Esophagus (tissue), 2 donors: Measurements from ENCODE around the gene CEP89. TPM values are rescaled to one million over a fixed set of nuclear protein-coding genes. Genes with fewer than 3 reads are reported as not detected.

Source experiments
- H3K27ac ChIP-seq, 2 donors: one replicate each; pipeline ENCODE4 v1.5.1; 2013; ENCODE audit warnings: low read depth in 2 of 2, mild to moderate bottlenecking in 2 of 2, inconsistent platforms in 1 of 2, low read length in 1 of 2, moderate library complexity in 1 of 2
- H3K27me3 ChIP-seq, 2 donors: one replicate each; pipeline ENCODE4 v1.6.1; 2013; ENCODE audit warnings: low read length in 2 of 2, control low read depth in 1 of 2, mild to moderate bottlenecking in 1 of 2; ENCODE audit not compliant: insufficient read depth in 2 of 2, control insufficient read depth in 1 of 2
- H3K36me3 ChIP-seq, 2 donors: one replicate each; pipeline ENCODE4 v1.6.1; 2013; ENCODE audit warnings: low read length in 1 of 2; ENCODE audit not compliant: control insufficient read depth in 2 of 2, insufficient read depth in 2 of 2
- H3K4me1 ChIP-seq, 2 donors: one replicate each; pipeline ENCODE4 v1.6.1; 2013; ENCODE audit warnings: low read length in 1 of 2; ENCODE audit not compliant: control insufficient read depth in 2 of 2, insufficient read depth in 2 of 2
- H3K4me3 ChIP-seq, 2 donors: one replicate each; pipeline ENCODE4 v1.5.1; 2013; ENCODE audit warnings: low read length in 2 of 2, mild to moderate bottlenecking in 2 of 2, low read depth in 1 of 2, moderate library complexity in 1 of 2
- H3K9me3 ChIP-seq, 2 donors: one replicate each; pipeline ENCODE4 v1.6.1; 2013; ENCODE audit warnings: mild to moderate bottlenecking in 2 of 2, low read depth in 1 of 2, low read length in 1 of 2, moderate library complexity in 1 of 2; ENCODE audit not compliant: control insufficient read depth in 2 of 2, insufficient read depth in 1 of 2
- WGBS, 2 donors: extraction: QIAGEN DNeasy Blood & Tissue Kit; methylation state at CpG; one replicate each; pipeline ENCODE4 v1.1.7; 2013; 5-methylcytosine and 5-hydroxymethylcytosine counted together
- polyA plus RNA-seq, 2 donors: library from polyadenylated mRNA; stranded (reverse); fragments of 200-250 nt; gene quantifications; one replicate each; pipeline ENCODE4 v1.2.3, GENCODE V29; 2013
- donor health status: healthy with polysubstance abuse.
- donor health status: Bipolar disorder and iron deficiency.

The CEP89 gene
- polyA plus RNA-seq, 2 donors, result 6.3 to 8.2 TPM

GRCh38 chr19:32908641-32909190 lies 63.0 kb downstream of the CEP89 start:
- H3K9me3 ChIP-seq, result no peaks in the 10 kb centered on the region
- H3K4me1 ChIP-seq, result no peaks in the 10 kb centered on the region
- 79 to 84% methylated on average over 7 of the region's 7 CpGs for WGBS, 2 donors
- H3K27me3 ChIP-seq, result no peaks in the 10 kb centered on the region
- no peak overlapping the region for H3K27ac ChIP-seq
- H3K4me3 ChIP-seq, result no peak overlapping the region
- peaks cover 0 to 7% of the 10 kb centered on the region in 2 donors for H3K36me3 ChIP-seq

DNA sequence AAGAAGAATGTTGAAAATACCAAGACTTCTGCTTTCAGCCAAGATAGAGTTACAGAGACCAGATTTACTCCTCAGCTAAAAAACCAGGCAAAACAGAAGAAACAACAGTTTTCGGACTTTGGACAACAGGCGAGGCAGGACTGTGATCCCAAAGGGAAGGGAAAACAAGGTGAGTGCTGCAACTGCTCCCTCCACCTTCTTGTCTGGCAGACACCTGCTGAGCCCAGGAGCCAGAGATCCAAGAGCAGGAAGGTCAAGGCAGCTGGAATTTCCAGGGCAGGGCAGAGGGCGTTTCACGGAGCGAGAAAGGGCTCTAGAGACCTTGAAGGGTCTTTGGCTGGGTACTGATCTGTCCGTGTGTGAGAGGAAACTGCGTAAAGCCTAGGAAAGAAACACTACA lies 69.3 kb downstream of the CEP89 start:
- 76 to 85% methylated on average over 7 of the region's 7 CpGs for WGBS, 2 donors
- Histone ChIP-seq H3K4me3 (no peak overlapping the region), H3K36me3 (peaks cover 3 to 6% of the 10 kb centered on the region in 2 donors), H3K4me1 (no peaks in the 10 kb centered on the region), H3K9me3 (no peaks in the 10 kb centered on the region), H3K27me3 (no peaks in the 10 kb centered on the region), H3K27ac (no peak overlapping the region)

- 87 to 89% methylated on average over 5 of the region's 5 CpGs for WGBS, 2 donors
- no peak overlapping the region for H3K27ac ChIP-seq
- no peak overlapping the region for H3K4me3 ChIP-seq
- no peaks in the 10 kb centered on the region for H3K4me1 ChIP-seq
- H3K27me3 ChIP-seq, result no peaks in the 10 kb centered on the region
- peaks cover 3 to 6% of the 10 kb centered on the region in 2 donors for H3K36me3 ChIP-seq
- no peaks in the 10 kb centered on the region for H3K9me3 ChIP-seq
Observed at GRCh38 chr19:32901504-32902161, 70.1 kb downstream of the CEP89 start.

DNA sequence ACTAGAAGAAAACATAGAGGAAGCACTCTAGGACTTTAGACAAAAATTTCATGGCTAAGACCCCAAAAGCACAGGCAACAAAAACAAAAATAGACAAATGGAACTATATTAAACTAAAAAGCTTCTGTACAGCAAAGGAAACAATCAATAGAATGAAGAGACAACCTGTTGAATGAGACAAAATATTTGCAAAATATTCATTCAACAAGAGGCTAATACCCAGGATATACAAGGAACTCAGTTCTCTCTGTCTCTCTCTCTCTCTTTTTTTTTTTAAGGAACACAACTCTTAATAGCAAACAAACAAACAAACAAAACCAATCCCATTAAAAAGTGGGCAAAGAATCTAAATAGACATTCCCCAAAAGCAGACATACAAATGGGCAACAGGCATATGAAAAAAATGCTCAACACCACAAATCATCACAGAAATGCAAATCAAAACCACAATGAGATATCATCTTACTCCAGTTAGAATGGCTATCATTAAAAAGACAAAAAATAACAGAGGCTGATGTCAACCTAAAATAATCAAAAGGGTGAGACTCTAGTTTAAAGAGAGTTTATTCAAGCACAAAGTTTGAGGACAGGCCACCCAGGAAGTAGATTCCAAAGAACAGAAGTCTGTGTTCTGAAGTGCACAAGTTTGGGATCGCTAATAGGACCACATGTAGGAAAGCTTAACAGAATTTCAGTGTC lies 75.1 kb downstream of the CEP89 start:
- 100% methylated on average over 1 of the region's 1 CpG for WGBS, 2 donors
- Histone ChIP-seq H3K9me3 (peaks cover 3 to 6% of the 10 kb centered on the region in 2 donors), H3K4me3 (no peak overlapping the region), H3K36me3 (peaks cover 0 to 3% of the 10 kb centered on the region in 2 donors), H3K4me1 (no peaks in the 10 kb centered on the region), H3K27me3 (no peaks in the 10 kb centered on the region), H3K27ac (no peak overlapping the region)

DNA sequence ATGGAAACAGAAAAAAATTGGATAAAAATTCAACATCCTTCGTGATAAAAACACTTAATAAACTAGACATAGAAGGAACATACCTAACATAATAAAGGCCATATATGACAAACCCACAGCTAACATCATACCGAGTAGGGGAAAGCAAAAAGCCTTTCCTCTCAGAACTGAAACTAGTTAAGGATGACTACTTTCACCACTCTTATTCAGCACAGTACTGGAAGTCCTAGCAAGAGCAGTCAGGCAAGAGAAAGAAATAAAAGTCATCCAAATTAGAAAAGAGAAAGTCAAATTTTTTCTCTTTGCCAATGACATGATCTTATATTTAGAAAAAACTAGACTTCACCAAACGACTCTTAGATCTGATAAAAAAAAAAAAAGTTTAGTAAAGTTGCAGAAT lies 76.4 kb downstream of the CEP89 start:
- WGBS, 2 donors, result 86 to 87% methylated on average over 3 of the region's 3 CpGs
- peaks cover 0 to 4% of the 10 kb centered on the region in 2 donors for H3K36me3 ChIP-seq
- no peak overlapping the region for H3K4me3 ChIP-seq
- peaks cover 0 to 2% of the 10 kb centered on the region in 2 donors for H3K4me1 ChIP-seq
- no peak overlapping the region for H3K27ac ChIP-seq
- peaks cover 3 to 9% of the 10 kb centered on the region in 2 donors for H3K9me3 ChIP-seq
- no peaks in the 10 kb centered on the region for H3K27me3 ChIP-seq

GRCh38 chr19:32891609-32892008 lies 80.1 kb downstream of the CEP89 start:
- WGBS, 2 donors, result 95 to 96% methylated on average over 2 of the region's 2 CpGs
- H3K4me3 ChIP-seq, result no peak overlapping the region
- no peaks in the 10 kb centered on the region for H3K27me3 ChIP-seq
- H3K4me1 ChIP-seq, result peaks cover 0 to 2% of the 10 kb centered on the region in 2 donors
- H3K9me3 ChIP-seq, result peaks cover 3 to 9% of the 10 kb centered on the region in 2 donors
- H3K27ac ChIP-seq, result no peak overlapping the region
- H3K36me3 ChIP-seq, result peaks cover 0 to 6% of the 10 kb centered on the region in 2 donors

DNA sequence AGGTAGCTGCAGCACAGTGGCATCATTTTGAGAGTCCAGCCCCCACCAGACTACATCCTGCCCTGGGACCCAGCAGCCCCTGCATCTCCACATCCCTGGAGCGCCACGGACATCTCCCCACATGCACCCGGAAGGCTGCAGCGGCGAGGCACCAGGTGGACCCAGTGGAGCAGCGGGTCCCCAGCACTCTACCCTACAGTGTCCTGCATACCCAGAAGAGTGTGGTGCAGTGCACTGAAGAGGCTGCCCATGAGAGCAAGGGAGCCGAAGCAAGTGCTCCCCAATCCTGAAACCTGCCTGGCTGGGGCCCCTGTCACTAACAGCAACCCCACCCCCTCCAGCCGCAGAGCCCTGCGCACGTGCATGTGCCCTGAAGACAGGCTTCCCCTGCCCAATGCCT lies 80.9 kb downstream of the CEP89 start:
- no peak overlapping the region for H3K27ac ChIP-seq
- peaks cover 0 to 6% of the 10 kb centered on the region in 2 donors for H3K36me3 ChIP-seq
- 97% methylated on average over 10 of the region's 10 CpGs for WGBS, 2 donors
- no peaks in the 10 kb centered on the region for H3K27me3 ChIP-seq
- H3K4me1 ChIP-seq, result peaks cover 0 to 2% of the 10 kb centered on the region in 2 donors
- no peak overlapping the region for H3K4me3 ChIP-seq
- peaks cover 3 to 9% of the 10 kb centered on the region in 2 donors for H3K9me3 ChIP-seq

DNA sequence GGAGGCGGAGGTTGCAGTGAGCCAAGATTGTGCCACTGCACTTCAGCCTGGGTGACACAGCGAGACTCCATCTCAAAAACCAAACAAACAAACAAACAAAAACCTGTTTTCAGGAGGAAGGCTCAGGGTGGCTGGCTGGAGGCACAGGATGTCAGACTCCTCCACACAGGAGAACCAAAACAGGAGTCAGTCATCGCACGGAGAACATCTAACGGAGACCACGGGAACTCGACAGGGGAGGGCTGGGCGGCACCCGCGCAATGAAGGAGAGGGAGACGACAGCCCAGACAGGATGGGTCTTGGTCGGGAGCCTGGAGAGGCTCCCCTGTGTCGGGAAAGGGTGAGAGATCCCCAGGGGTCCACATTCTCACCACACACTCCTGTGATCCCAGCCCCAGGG lies 81.4 kb downstream of the CEP89 start:
- Histone ChIP-seq H3K27ac (no peak overlapping the region), H3K4me1 (peaks cover 0 to 2% of the 10 kb centered on the region in 2 donors), H3K27me3 (no peaks in the 10 kb centered on the region), H3K9me3 (peaks cover 3 to 9% of the 10 kb centered on the region in 2 donors), H3K36me3 (peaks cover 0 to 6% of the 10 kb centered on the region in 2 donors), H3K4me3 (no peak overlapping the region)
- 96 to 98% methylated on average over 13 of the region's 13 CpGs for WGBS, 2 donors

DNA sequence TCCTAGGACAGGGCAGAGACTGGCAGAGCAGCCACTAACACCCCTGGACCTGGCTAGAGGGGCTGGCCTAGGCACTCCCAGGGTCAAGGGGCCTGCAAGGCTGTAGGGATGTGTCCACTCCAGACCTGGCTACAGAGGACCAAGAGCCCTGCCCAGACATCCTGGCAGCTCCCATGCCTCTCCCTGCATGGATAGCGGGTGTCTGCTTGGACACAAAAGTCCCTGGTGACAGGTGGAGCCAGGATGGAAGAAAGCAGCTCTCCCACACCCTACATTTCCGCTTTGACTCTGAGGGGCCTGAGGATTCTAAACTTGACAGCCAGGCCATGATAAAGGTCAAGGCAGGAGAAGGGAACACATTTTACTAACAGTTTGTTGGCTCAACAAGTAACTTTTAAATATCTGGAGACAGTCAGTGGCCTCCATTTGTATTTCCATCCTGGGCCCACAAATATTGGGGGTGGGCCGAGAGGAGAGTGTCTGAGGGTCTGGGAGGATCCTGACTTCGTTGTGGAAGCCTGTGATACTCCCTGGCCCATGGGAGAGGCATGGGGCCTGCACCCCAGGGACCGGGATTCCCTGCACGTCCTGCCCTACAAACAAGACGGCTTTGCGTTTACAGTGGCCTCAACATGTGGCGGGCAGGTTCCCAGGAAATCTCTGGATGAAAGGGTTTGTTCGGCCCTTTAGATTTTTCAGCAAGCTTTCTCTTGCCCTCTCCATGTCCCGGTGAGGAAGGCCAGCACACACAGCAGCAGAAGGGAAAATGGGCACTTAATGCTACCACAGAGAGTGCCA lies 82.4 kb downstream of the CEP89 start:
- Histone ChIP-seq H3K27ac (no peak overlapping the region), H3K27me3 (no peaks in the 10 kb centered on the region), H3K9me3 (peaks cover 3 to 9% of the 10 kb centered on the region in 2 donors), H3K36me3 (peaks cover 0 to 6% of the 10 kb centered on the region in 2 donors), H3K4me1 (peaks cover 0 to 2% of the 10 kb centered on the region in 2 donors), H3K4me3 (no peak overlapping the region)
- WGBS, 2 donors, result 94 to 96% methylated on average over 11 of the region's 11 CpGs
